Dermis microvascular lymphatic vessel endothelial cell (primary cell): Measurements from ENCODE around the gene HLA-DPA1. TPM values are rescaled to one million over a fixed set of nuclear protein-coding genes. Genes with fewer than 3 reads are reported as not detected.
A peak's percentile ranks its signal among the peaks of the same experiment; 100 is the strongest.

Source experiments
- DNase-seq, 2 donors: peaks; one replicate each; pipeline versions ENCODE4 v3.0.0 to v3.0.0-alpha.2; 2010; ENCODE audit warnings: low read depth in 2 of 2
- total RNA-seq: library from RNA; depleted of rRNA; stranded (reverse); fragments of >200 nt; gene quantifications from 2 replicates; pipeline ENCODE4 v1.2.1, GENCODE V29; 2014

HLA-DPA1 gene
- total RNA-seq, 1 donor from 2014 or later, result 3.2 TPM

DNA sequence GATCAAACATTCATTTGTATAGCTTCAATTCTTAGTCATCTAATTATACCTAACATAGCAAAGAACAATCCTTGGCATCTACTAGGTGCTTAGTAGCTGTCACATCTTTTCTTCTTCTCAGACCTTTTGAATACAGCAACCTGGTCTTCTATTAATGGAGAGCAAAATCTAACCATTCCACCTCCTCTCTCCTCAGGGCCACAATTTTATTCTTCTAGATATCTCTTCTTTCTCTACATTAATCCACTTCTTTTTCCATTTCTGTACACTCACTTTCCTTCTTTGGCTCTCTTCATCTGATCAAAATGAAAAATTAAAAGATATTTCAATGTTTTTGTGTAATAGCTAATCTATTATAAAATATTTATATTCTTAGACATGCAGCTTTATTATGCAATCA, 55.0 kb downstream of the HLA-DPA1 start:
- no peak for DNase-seq

GRCh38 chr6:33017694-33018353, 55.6 kb downstream of the HLA-DPA1 start:
- no peak for DNase-seq

- no peak for DNase-seq
These were observed 56.4 kb downstream of the HLA-DPA1 start for GRCh38 chr6:33017018-33017417.

GRCh38 chr6:33015798-33016197, 57.7 kb downstream of the HLA-DPA1 start:
- DNase-seq, result no peak

- DNase-seq, result peak; percentile 78 to 83
These were observed 58.4 kb downstream of the HLA-DPA1 start for GRCh38 chr6:33014841-33015634.

Other genes with a start within 250 kb of the HLA-DPA1 start
- gene TAP2, start 234.9 kb downstream of the HLA-DPA1 start, total RNA-seq, result 26.7 and 27.5 TPM in 2 replicates
- 57.3 and 64.9 TPM in 2 replicates for gene PSMB8, start 229.6 kb downstream of the HLA-DPA1 start, total RNA-seq
- 30.7 and 40.7 TPM in 2 replicates for gene TAP1, start 219.9 kb downstream of the HLA-DPA1 start, total RNA-seq
- gene PSMB9, start 219.5 kb downstream of the HLA-DPA1 start, total RNA-seq, result 23.6 and 27.3 TPM in 2 replicates
- 0.25 and 0.51 TPM in 2 replicates for gene HLA-DMB, start 132.6 kb downstream of the HLA-DPA1 start, total RNA-seq
- gene HLA-DMA, start 120.6 kb downstream of the HLA-DPA1 start, total RNA-seq, result 0.63 and 1.2 TPM in 2 replicates
- gene BRD2, start 105.1 kb downstream of the HLA-DPA1 start, total RNA-seq, result 39.4 and 51.0 TPM in 2 replicates
- gene HLA-DOA, start 64.1 kb downstream of the HLA-DPA1 start, total RNA-seq, result not detected in 2 replicates
- gene HLA-DPB1, start 2.3 kb upstream of the HLA-DPA1 start, total RNA-seq, result 10.9 and 13.4 TPM in 2 replicates
- under 0.01 and 0.38 TPM in 2 replicates for gene COL11A2, start 118.8 kb upstream of the HLA-DPA1 start, total RNA-seq
- 18.7 and 26.0 TPM in 2 replicates for gene RXRB, start 127.0 kb upstream of the HLA-DPA1 start, total RNA-seq
- 83.1 and 112 TPM in 2 replicates for gene SLC39A7, start 127.2 kb upstream of the HLA-DPA1 start, total RNA-seq
- 7.7 and 11.5 TPM in 2 replicates for gene HSD17B8, start 131.0 kb upstream of the HLA-DPA1 start, total RNA-seq
- 17.1 and 26.6 TPM in 2 replicates for gene RING1, start 134.9 kb upstream of the HLA-DPA1 start, total RNA-seq
- gene VPS52, start 198.2 kb upstream of the HLA-DPA1 start, total RNA-seq, result 25.0 and 26.6 TPM in 2 replicates
- gene RPS18, start 198.4 kb upstream of the HLA-DPA1 start, total RNA-seq, result 3,127 and 3,683 TPM in 2 replicates
- 2.9 and 3.0 TPM in 2 replicates for gene B3GALT4, start 203.5 kb upstream of the HLA-DPA1 start, total RNA-seq
- 57.0 and 66.6 TPM in 2 replicates for gene WDR46, start 215.6 kb upstream of the HLA-DPA1 start, total RNA-seq
- gene PFDN6, start 216.0 kb upstream of the HLA-DPA1 start, total RNA-seq, result 21.0 and 31.5 TPM in 2 replicates
- gene RGL2, start 225.3 kb upstream of the HLA-DPA1 start, total RNA-seq, result 33.2 and 65.0 TPM in 2 replicates
- 47.5 and 102 TPM in 2 replicates for gene TAPBP, start 240.4 kb upstream of the HLA-DPA1 start, total RNA-seq
- 10.9 and 17.2 TPM in 2 replicates for gene ZBTB22, start 244.1 kb upstream of the HLA-DPA1 start, total RNA-seq
- gene DAXX, start 249.3 kb upstream of the HLA-DPA1 start, total RNA-seq, result 30.1 and 42.2 TPM in 2 replicates